Lung (tissue), 12 donors: ENCODE measurements around the gene PRKAG1. TPM values are rescaled to one million over a fixed set of nuclear protein-coding genes. Genes with fewer than 3 reads are reported as not detected.

Experiments used
- ATAC-seq: fragments of 200-7000 bp; cut with Tn5 transposase; one replicate; pipeline ENCODE4 v1.9.1; 2020; ENCODE audit warnings: moderate number of reproducible peaks; ENCODE audit not compliant: insufficient read depth, low FRiP score
- DNase-seq, 3 donors: peaks; one replicate each; pipeline ENCODE4 v3.0.0-alpha.2; 2013 to 2017
- H3K27ac ChIP-seq, 2 donors: one replicate each; pipeline ENCODE4 v1.5.1; 2013; ENCODE audit warnings: mild to moderate bottlenecking in 2 of 2, moderate library complexity in 2 of 2, control low read depth in 1 of 2, inconsistent platforms in 1 of 2, low read depth in 1 of 2, low read length in 1 of 2
- H3K27me3 ChIP-seq, 3 donors: one replicate each; pipeline ENCODE4 v1.5.1; 2013; ENCODE audit warnings: low read length in 2 of 3; ENCODE audit not compliant: control insufficient read depth in 3 of 3, insufficient read depth in 3 of 3
- H3K36me3 ChIP-seq, 4 donors: one replicate each; pipeline ENCODE4 v1.5.1; 2013; ENCODE audit warnings: low read length in 4 of 4, mild to moderate bottlenecking in 1 of 4, moderate library complexity in 1 of 4; ENCODE audit not compliant: control insufficient read depth in 4 of 4, insufficient read depth in 4 of 4
- H3K4me1 ChIP-seq, 5 donors: one replicate each; pipeline ENCODE4 v1.5.1; 2013; ENCODE audit warnings: low read length in 5 of 5, mild to moderate bottlenecking in 2 of 5, moderate library complexity in 1 of 5; ENCODE audit not compliant: control insufficient read depth in 5 of 5, insufficient read depth in 5 of 5
- H3K4me3 ChIP-seq: one replicate; pipeline ENCODE4 v1.5.1; 2013; ENCODE audit warnings: mild to moderate bottlenecking, control low read depth, moderate library complexity
- H3K9ac ChIP-seq, 2 donors: one replicate each; pipeline ENCODE4 v1.5.1; 2013; ENCODE audit warnings: low read length in 2 of 2, control low read depth in 1 of 2; ENCODE audit not compliant: insufficient read depth in 1 of 2
- H3K9me3 ChIP-seq, 4 donors: one replicate each; pipeline ENCODE4 v1.5.1; 2013; ENCODE audit warnings: low read length in 3 of 4, mild to moderate bottlenecking in 1 of 4, moderate library complexity in 1 of 4; ENCODE audit not compliant: control insufficient read depth in 4 of 4, insufficient read depth in 3 of 4
- CTCF ChIP-seq: IDR thresholded peaks from 2 replicates; pipeline ENCODE4 v1.5.1; 2012; ENCODE audit warnings: mild to moderate bottlenecking; ENCODE audit errors: control extremely low read depth, extremely low read depth
- WGBS, 2 donors: extraction: QIAGEN DNeasy Blood & Tissue Kit; methylation state at CpG; one replicate each; pipeline ENCODE4 v1.1.7; 2013; 5-methylcytosine and 5-hydroxymethylcytosine counted together
- polyA plus RNA-seq, 2 donors: library from polyadenylated mRNA; stranded (reverse); fragments of 200-250 nt; gene quantifications; one replicate each; pipeline ENCODE4 v1.2.1, GENCODE V29; 2013
- total RNA-seq, 2 donors: library from RNA; depleted of rRNA in 1 of 2; stranded (reverse); fragments of >200 nt in 1 of 2; gene quantifications; one replicate each; pipeline ENCODE4 v1.2.1, GENCODE V29; 2014 to 2021
- donor health status: control.
- donor health status: control.
- donor health status: Bipolar disorder and iron deficiency.
- donor health status: healthy.
- donor health status: DM: yes; HTN: yes; CAD: no.

PRKAG1 gene
- total and polyA plus RNA-seq, 4 donors, result 33.1 to 54.5 (median 49.6) TPM

GRCh38 chr12:48998497-48999353 lies 19.9 kb downstream of the PRKAG1 start:
- 1 to 3% methylated on average over 47 to 48 of the region's 48 CpGs for WGBS, 2 donors
- no peak for ATAC-seq
- TF ChIP-seq CTCF, result no peak
- DNase-seq, result peak; percentile 38 to 44 (median 44)
- peak overlapping the region; percentile 10 for H3K4me3 ChIP-seq
- peaks cover 2 to 31% (median 8%) of the 10 kb centered on the region in 5 donors for H3K4me1 ChIP-seq
- H3K9ac ChIP-seq, result no peak overlapping the region
- H3K36me3 ChIP-seq, result peaks cover 12 to 23% (median 19%) of the 10 kb centered on the region in 4 donors
- no peak overlapping the region for H3K27ac ChIP-seq
- H3K27me3 ChIP-seq, result peaks cover 12 to 48% (median 43%) of the 10 kb centered on the region in 3 donors
- peaks cover 0 to 15% (median 0%) of the 10 kb centered on the region in 4 donors for H3K9me3 ChIP-seq

- ATAC-seq (no peak), DNase-seq (peak in 2 of 3 donors; percentile 15 to 23)
- WGBS, 2 donors, result 2 to 4% methylated on average over 46 to 57 of the region's 57 CpGs
- Histone ChIP-seq H3K9ac (no peak overlapping the region), H3K4me1 (peaks cover 2 to 31% (median 8%) of the 10 kb centered on the region in 5 donors), H3K9me3 (peaks cover 0 to 11% (median 0%) of the 10 kb centered on the region in 4 donors), H3K36me3 (peaks cover 7 to 16% (median 13%) of the 10 kb centered on the region in 4 donors), H3K27ac (no peak overlapping the region), H3K4me3 (peak overlapping the region; percentile 10), H3K27me3 (peaks cover 12 to 55% (median 48%) of the 10 kb centered on the region in 3 donors)
- TF ChIP-seq CTCF, result no peak
Measured at GRCh38 chr12:48997719-48998496, 20.7 kb downstream of the PRKAG1 start.

- Histone ChIP-seq H3K9ac (no peak overlapping the region), H3K27ac (no peak overlapping the region), H3K4me3 (peak overlapping the region; percentile 20), H3K4me1 (peaks cover 2 to 31% (median 8%) of the 10 kb centered on the region in 5 donors), H3K27me3 (peaks cover 6 to 57% (median 52%) of the 10 kb centered on the region in 3 donors), H3K36me3 (peaks cover 0 to 10% (median 5%) of the 10 kb centered on the region in 4 donors), H3K9me3 (peaks cover 0 to 7% (median 0%) of the 10 kb centered on the region in 4 donors)
- TF ChIP-seq CTCF, result peak; percentile 55
- 4 to 5% methylated on average over 70 to 71 of the region's 71 CpGs for WGBS, 2 donors
- ATAC-seq, result peak; percentile 61
- peak; percentile 75 to 79 (median 78) for DNase-seq
Measured at GRCh38 chr12:48996794-48997718, 21.5 kb downstream of the PRKAG1 start.
